DND-41 (cell line): ENCODE data around the gene HSD17B7.

ENCODE experiments used
- CTCF ChIP-seq: IDR thresholded peaks from 2 replicates; pipeline ENCODE4 v1.5.1; 2012; ENCODE audit warnings: borderline replicate concordance, low read length, moderate library complexity, mild to moderate bottlenecking; ENCODE audit not compliant: poor library complexity, severe bottlenecking; ENCODE audit errors: extremely low read depth
- EZH2 ChIP-seq: IDR thresholded peaks from 3 replicates; pipeline ENCODE4 v1.6.1; 2012; ENCODE audit warnings: borderline replicate concordance, low read depth, mild to moderate bottlenecking, moderate library complexity, low read length, inconsistent platforms; ENCODE audit not compliant: severe bottlenecking

- TF ChIP-seq CTCF (no peak), EZH2 (no peak)
Measured at GRCh38 chr1:162861101-162861500, 70.6 kb downstream of the HSD17B7 start, which contains the start of gene CCDC190.
